Immature natural killer cell (primary cell): Measurements from ENCODE around the gene OLFML2B. TPM values are rescaled to one million over a fixed set of nuclear protein-coding genes. Genes with fewer than 3 reads are reported as not detected.

Experiments
- DNase-seq, 3 donors: peaks; one replicate each; pipeline ENCODE4 v3.0.0; 2022; ENCODE audit warnings: mixed read lengths in 1 of 3
- H3K27ac Mint-ChIP-seq, 6 donors: one replicate each; pipeline ENCODE4 v1.8.0; 2020; ENCODE audit warnings: mixed read lengths in 6 of 6, mild to moderate bottlenecking in 5 of 6, inconsistent platforms in 4 of 6, moderate library complexity in 3 of 6
- H3K27me3 Mint-ChIP-seq, 3 donors: one replicate each; pipeline ENCODE4 v1.8.0; 2020 to 2021; ENCODE audit warnings: low read depth in 3 of 3, mild to moderate bottlenecking in 3 of 3, mixed read lengths in 3 of 3, moderate library complexity in 3 of 3, inconsistent platforms in 1 of 3
- H3K36me3 Mint-ChIP-seq, 3 donors: one replicate each; pipeline ENCODE4 v1.8.0; 2020; ENCODE audit warnings: mixed read lengths in 3 of 3, inconsistent platforms in 2 of 3, mild to moderate bottlenecking in 2 of 3
- H3K4me1 Mint-ChIP-seq, 2 donors: one replicate each; pipeline ENCODE4 v1.8.0; 2020; ENCODE audit warnings: inconsistent platforms in 2 of 2, mild to moderate bottlenecking in 2 of 2, mixed read lengths in 2 of 2, moderate library complexity in 1 of 2
- H3K4me3 Mint-ChIP-seq, 5 donors: one replicate each; pipeline ENCODE4 v1.8.0; 2020; ENCODE audit warnings: mild to moderate bottlenecking in 5 of 5, mixed read lengths in 5 of 5, inconsistent platforms in 3 of 5, moderate library complexity in 3 of 5
- H3K9me3 Mint-ChIP-seq, 6 donors: one replicate each; pipeline ENCODE4 v1.8.0; 2020; ENCODE audit warnings: mild to moderate bottlenecking in 6 of 6, mixed read lengths in 6 of 6, inconsistent platforms in 4 of 6, moderate library complexity in 3 of 6
- polyA plus RNA-seq, 3 donors: library from polyadenylated mRNA; unstranded; fragments of 300-500 nt; fragmentation: Illumina TruSeq; gene quantifications; one replicate each; pipeline ENCODE4 v1.2.3, GENCODE V29; 2021

The OLFML2B gene
- polyA plus RNA-seq, 3 donors from 2014 or later, result not detected

- Mint-ChIP-seq H3K36me3 (peaks cover 0 to 4% (median 0%) of the 10 kb centered on the region in 3 donors), H3K9me3 (no peaks in the 10 kb centered on the region), H3K4me1 (peaks cover 0 to 2% of the 10 kb centered on the region in 2 donors), H3K27ac (no peak overlapping the region), H3K4me3 (no peak overlapping the region), H3K27me3 (peaks cover 2 to 8% (median 7%) of the 10 kb centered on the region in 3 donors)
- DNase-seq, result no peak
Observed at GRCh38 chr1:161978011-161978790, 45.5 kb downstream of the OLFML2B start.

GRCh38 chr1:161973924-161974845 is 49.5 kb downstream of the OLFML2B start:
- Mint-ChIP-seq H3K36me3 (peaks cover 0 to 4% (median under 1%) of the 10 kb centered on the region in 3 donors), H3K27ac (peak overlapping the region in 1 of 6 donors; percentile 43), H3K9me3 (no peaks in the 10 kb centered on the region), H3K4me3 (no peak overlapping the region), H3K4me1 (peaks cover 0 to 2% of the 10 kb centered on the region in 2 donors), H3K27me3 (peaks cover 2 to 7% (median 4%) of the 10 kb centered on the region in 3 donors)
- no peak for DNase-seq

GRCh38 chr1:161972828-161973227 is 50.8 kb downstream of the OLFML2B start:
- peaks cover 0 to 2% of the 10 kb centered on the region in 2 donors for H3K4me1 Mint-ChIP-seq
- H3K27ac Mint-ChIP-seq, result no peak overlapping the region
- H3K4me3 Mint-ChIP-seq, result no peak overlapping the region
- H3K36me3 Mint-ChIP-seq, result peaks cover 0 to 6% (median 5%) of the 10 kb centered on the region in 3 donors
- no peak for DNase-seq
- H3K27me3 Mint-ChIP-seq, result peaks cover 2 to 7% (median 4%) of the 10 kb centered on the region in 3 donors
- H3K9me3 Mint-ChIP-seq, result no peaks in the 10 kb centered on the region

- Mint-ChIP-seq H3K4me1 (peaks cover 0 to 2% of the 10 kb centered on the region in 2 donors), H3K9me3 (no peaks in the 10 kb centered on the region), H3K4me3 (no peak overlapping the region), H3K27me3 (peaks cover 2% of the 10 kb centered on the region in 3 donors), H3K27ac (peak overlapping the region in 1 of 6 donors; percentile 13), H3K36me3 (peaks cover 13 to 24% (median 21%) of the 10 kb centered on the region in 3 donors)
- no peak for DNase-seq
Observed at GRCh38 chr1:161970633-161971032, 53.0 kb downstream of the OLFML2B start.

- Mint-ChIP-seq H3K9me3 (no peaks in the 10 kb centered on the region), H3K4me1 (peaks cover 0 to under 1% of the 10 kb centered on the region in 2 donors), H3K4me3 (no peak overlapping the region), H3K27ac (no peak overlapping the region), H3K27me3 (peaks cover under 1 to 2% (median 2%) of the 10 kb centered on the region in 3 donors), H3K36me3 (peaks cover 14 to 25% (median 21%) of the 10 kb centered on the region in 3 donors)
- DNase-seq, result no peak
Observed at GRCh38 chr1:161970036-161970435, 53.6 kb downstream of the OLFML2B start.

- DNase-seq, result no peak
- peaks cover 0 to 2% (median 0%) of the 10 kb centered on the region in 3 donors for H3K27me3 Mint-ChIP-seq
- H3K9me3 Mint-ChIP-seq, result no peaks in the 10 kb centered on the region
- no peak overlapping the region for H3K27ac Mint-ChIP-seq
- H3K36me3 Mint-ChIP-seq, result peaks cover 14 to 34% (median 30%) of the 10 kb centered on the region in 3 donors
- H3K4me3 Mint-ChIP-seq, result no peak overlapping the region
- H3K4me1 Mint-ChIP-seq, result peaks cover 9 to 19% of the 10 kb centered on the region in 2 donors
Observed at GRCh38 chr1:161966067-161966466, 57.6 kb downstream of the OLFML2B start.

- peaks cover 25 to 47% (median 40%) of the 10 kb centered on the region in 3 donors for H3K36me3 Mint-ChIP-seq
- H3K4me3 Mint-ChIP-seq, result peak overlapping the region; percentile 60 to 89 (median 83)
- H3K27me3 Mint-ChIP-seq, result no peaks in the 10 kb centered on the region
- peak overlapping the region; percentile 20 to 94 (median 80) for H3K27ac Mint-ChIP-seq
- H3K9me3 Mint-ChIP-seq, result no peaks in the 10 kb centered on the region
- peak in 2 of 3 donors; percentile 10 to 14 for DNase-seq
- peaks cover 11 to 23% of the 10 kb centered on the region in 2 donors for H3K4me1 Mint-ChIP-seq
Observed at GRCh38 chr1:161962091-161962887, 61.4 kb downstream of the OLFML2B start.

GRCh38 chr1:161958425-161958824 is 65.2 kb downstream of the OLFML2B start:
- H3K9me3 Mint-ChIP-seq, result no peaks in the 10 kb centered on the region
- no peak overlapping the region for H3K27ac Mint-ChIP-seq
- peaks cover 16 to 36% (median 29%) of the 10 kb centered on the region in 3 donors for H3K36me3 Mint-ChIP-seq
- no peak for DNase-seq
- no peaks in the 10 kb centered on the region for H3K27me3 Mint-ChIP-seq
- no peak overlapping the region for H3K4me3 Mint-ChIP-seq
- H3K4me1 Mint-ChIP-seq, result peaks cover 22 to 44% of the 10 kb centered on the region in 2 donors

- DNase-seq, result no peak
- H3K27ac Mint-ChIP-seq, result no peak overlapping the region
- peaks cover 16 to 30% (median 24%) of the 10 kb centered on the region in 3 donors for H3K36me3 Mint-ChIP-seq
- peaks cover 17 to 38% of the 10 kb centered on the region in 2 donors for H3K4me1 Mint-ChIP-seq
- H3K27me3 Mint-ChIP-seq, result no peaks in the 10 kb centered on the region
- no peaks in the 10 kb centered on the region for H3K9me3 Mint-ChIP-seq
- H3K4me3 Mint-ChIP-seq, result no peak overlapping the region
Observed at GRCh38 chr1:161956930-161957329, 66.7 kb downstream of the OLFML2B start.

GRCh38 chr1:161956097-161956496 is 67.6 kb downstream of the OLFML2B start:
- H3K4me1 Mint-ChIP-seq, result peaks cover 16 to 29% of the 10 kb centered on the region in 2 donors
- H3K36me3 Mint-ChIP-seq, result peaks cover 16 to 27% (median 23%) of the 10 kb centered on the region in 3 donors

GRCh38 chr1:161955606-161956005 is 68.1 kb downstream of the OLFML2B start:
- peaks cover 16 to 22% (median 19%) of the 10 kb centered on the region in 3 donors for H3K36me3 Mint-ChIP-seq
- no peak for DNase-seq
- H3K4me1 Mint-ChIP-seq, result peaks cover 14 to 25% of the 10 kb centered on the region in 2 donors
- no peaks in the 10 kb centered on the region for H3K9me3 Mint-ChIP-seq
- no peaks in the 10 kb centered on the region for H3K27me3 Mint-ChIP-seq
- no peak overlapping the region for H3K27ac Mint-ChIP-seq
- no peak overlapping the region for H3K4me3 Mint-ChIP-seq

More at GRCh38 chr1:161956097-161956496, 67.6 kb downstream of the OLFML2B start:
- DNase-seq, result no peak
- no peak overlapping the region for H3K4me3 Mint-ChIP-seq
- no peaks in the 10 kb centered on the region for H3K27me3 Mint-ChIP-seq
- no peak overlapping the region for H3K27ac Mint-ChIP-seq
- no peaks in the 10 kb centered on the region for H3K9me3 Mint-ChIP-seq

- Mint-ChIP-seq H3K4me3 (no peak overlapping the region), H3K27ac (no peak overlapping the region), H3K9me3 (no peaks in the 10 kb centered on the region), H3K36me3 (peaks cover 8 to 16% (median 15%) of the 10 kb centered on the region in 3 donors), H3K4me1 (peaks cover 14 to 25% of the 10 kb centered on the region in 2 donors), H3K27me3 (no peaks in the 10 kb centered on the region)
- DNase-seq, result no peak
Observed at GRCh38 chr1:161954466-161954865, 69.2 kb downstream of the OLFML2B start.

GRCh38 chr1:161954050-161954449 is 69.6 kb downstream of the OLFML2B start:
- Mint-ChIP-seq H3K4me1 (peaks cover 14 to 25% of the 10 kb centered on the region in 2 donors), H3K9me3 (no peaks in the 10 kb centered on the region), H3K4me3 (peak overlapping the region in 1 of 5 donors; percentile 22), H3K36me3 (peaks cover 7 to 14% (median 14%) of the 10 kb centered on the region in 3 donors), H3K27me3 (no peaks in the 10 kb centered on the region), H3K27ac (peak overlapping the region in 2 of 6 donors; percentile 37 to 50)
- no peak for DNase-seq
